Measurements from ENCODE around the gene ANKRD34A. TPM values are rescaled to one million over a fixed set of nuclear protein-coding genes. Genes with fewer than 3 reads are reported as not detected.

The ANKRD34A gene
- total and polyA plus RNA-seq, 4 donors, result 0.06 to 1.0 (median 0.46) TPM

DNA sequence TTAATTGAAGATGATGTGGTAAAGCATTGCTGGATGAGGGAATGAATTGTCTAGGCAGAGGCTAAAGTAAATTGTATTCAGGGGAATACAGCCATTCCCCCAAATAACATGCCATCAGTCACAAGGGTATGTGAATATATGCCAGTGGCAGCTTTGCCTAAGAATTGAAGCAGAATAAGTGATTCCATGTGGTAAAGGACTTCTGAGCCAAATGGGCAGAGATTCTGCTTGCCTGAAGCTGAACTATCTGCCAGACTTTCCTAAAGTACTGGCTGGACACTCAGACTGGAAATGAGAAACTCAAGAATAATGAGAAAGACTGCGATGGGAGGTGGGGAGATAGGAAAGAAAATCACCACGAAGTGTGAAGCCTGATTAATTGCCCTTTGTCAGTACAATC, 8.9 kb downstream of the ANKRD34A start:
- TF ChIP-seq CTCF (IDR thresholded peaks at IDR 0.05; ENCODE audit: control extremely low read depth, extremely low read depth), result no peak
- peak overlapping the region in 1 of 2 donors; percentile 67 for H3K9ac ChIP-seq (ENCODE audit: insufficient read depth in 1 of 2, low read length in 2 of 2)
- ATAC-seq (ENCODE audit: insufficient read depth, low FRiP score) (no peak), DNase-seq (peak in 1 of 3 donors; percentile 29)
- H3K4me1 ChIP-seq (ENCODE audit: control insufficient read depth in 5 of 5, insufficient read depth in 5 of 5, low read length in 5 of 5), result peaks cover 0 to 43% (median 15%) of the 10 kb centered on the region in 5 donors
- H3K27ac ChIP-seq (ENCODE audit: low read depth in 1 of 2, low read length in 1 of 2), result peak overlapping the region in 1 of 2 donors; percentile 76
- 44% methylated on average over 2 of the region's 2 CpGs for WGBS, 2 donors
- H3K27me3 ChIP-seq (ENCODE audit: control insufficient read depth in 3 of 3, insufficient read depth in 3 of 3, low read length in 2 of 3), result peaks cover 0 to 8% (median 0%) of the 10 kb centered on the region in 3 donors
- H3K9me3 ChIP-seq (ENCODE audit: control insufficient read depth in 4 of 4, insufficient read depth in 3 of 4, low read length in 3 of 4), result no peaks in the 10 kb centered on the region
- no peak overlapping the region for H3K4me3 ChIP-seq
- H3K36me3 ChIP-seq (ENCODE audit: control insufficient read depth in 4 of 4, insufficient read depth in 4 of 4, low read length in 4 of 4), result peaks cover 0 to 10% (median 4%) of the 10 kb centered on the region in 4 donors

DNA sequence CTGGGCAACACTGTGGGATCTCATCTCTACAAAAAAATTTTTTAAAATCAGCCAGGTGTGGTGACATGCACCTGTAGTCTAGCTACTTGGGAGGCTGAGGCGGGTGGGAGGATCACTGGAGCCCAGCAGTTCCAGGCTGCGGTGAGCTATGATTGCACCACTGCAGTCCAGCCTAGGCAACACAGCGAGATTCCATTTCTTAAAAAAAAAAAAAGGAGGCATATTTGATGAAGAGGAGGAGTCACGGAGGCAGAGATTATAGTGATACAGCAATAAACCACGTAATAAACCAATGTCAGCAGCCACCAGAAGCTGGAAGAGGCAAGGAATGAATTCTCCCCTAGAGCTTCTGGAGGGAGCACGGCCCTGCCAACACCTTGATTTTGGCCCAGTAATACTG, 10.5 kb downstream of the ANKRD34A start:
- no peak overlapping the region for H3K4me3 ChIP-seq
- H3K9me3 ChIP-seq (ENCODE audit: control insufficient read depth in 4 of 4, insufficient read depth in 3 of 4, low read length in 3 of 4), result no peaks in the 10 kb centered on the region
- H3K27me3 ChIP-seq (ENCODE audit: control insufficient read depth in 3 of 3, insufficient read depth in 3 of 3, low read length in 2 of 3), result peaks cover 0 to 8% (median 0%) of the 10 kb centered on the region in 3 donors
- DNase-seq, result no peak
- no peak for ATAC-seq (ENCODE audit: insufficient read depth, low FRiP score)
- H3K4me1 ChIP-seq (ENCODE audit: control insufficient read depth in 5 of 5, insufficient read depth in 5 of 5, low read length in 5 of 5), result peaks cover 0 to 36% (median 12%) of the 10 kb centered on the region in 5 donors
- 86 to 92% methylated on average over 6 of the region's 6 CpGs for WGBS, 2 donors
- no peak overlapping the region for H3K9ac ChIP-seq (ENCODE audit: insufficient read depth in 1 of 2, low read length in 2 of 2)
- H3K36me3 ChIP-seq (ENCODE audit: control insufficient read depth in 4 of 4, insufficient read depth in 4 of 4, low read length in 4 of 4), result peaks cover 0 to 12% (median 4%) of the 10 kb centered on the region in 4 donors
- TF ChIP-seq CTCF (IDR thresholded peaks at IDR 0.05; ENCODE audit: control extremely low read depth, extremely low read depth), result no peak
- no peak overlapping the region for H3K27ac ChIP-seq (ENCODE audit: low read depth in 1 of 2, low read length in 1 of 2)

DNA sequence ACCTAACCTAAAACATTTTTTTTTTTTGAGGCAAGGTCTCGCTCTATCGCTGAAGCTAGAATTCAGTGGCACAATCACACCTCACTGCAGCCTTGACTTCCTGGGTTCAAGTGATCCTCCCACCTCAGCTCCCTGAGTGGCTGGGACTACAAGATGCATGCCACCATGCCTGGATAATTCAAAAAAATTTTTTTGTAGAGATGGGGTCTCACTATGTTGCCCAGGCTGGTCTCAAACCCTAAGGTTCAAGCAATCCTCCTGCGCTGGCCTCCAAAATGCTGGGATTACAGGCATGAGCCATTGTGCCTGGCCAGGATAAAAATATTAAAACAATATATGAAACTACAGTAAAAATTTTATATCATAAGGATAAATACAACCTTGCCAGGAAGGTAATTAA, 11.5 kb downstream of the ANKRD34A start:
- TF ChIP-seq CTCF (IDR thresholded peaks at IDR 0.05; ENCODE audit: control extremely low read depth, extremely low read depth), result no peak
- Histone ChIP-seq H3K4me1 (ENCODE audit: control insufficient read depth in 5 of 5, insufficient read depth in 5 of 5, low read length in 5 of 5) (peaks cover 0 to 28% (median 12%) of the 10 kb centered on the region in 5 donors), H3K9ac (ENCODE audit: insufficient read depth in 1 of 2, low read length in 2 of 2) (no peak overlapping the region), H3K4me3 (no peak overlapping the region), H3K9me3 (ENCODE audit: control insufficient read depth in 4 of 4, insufficient read depth in 3 of 4, low read length in 3 of 4) (no peaks in the 10 kb centered on the region), H3K27me3 (ENCODE audit: control insufficient read depth in 3 of 3, insufficient read depth in 3 of 3, low read length in 2 of 3) (peaks cover 0 to 8% (median 0%) of the 10 kb centered on the region in 3 donors), H3K27ac (ENCODE audit: low read depth in 1 of 2, low read length in 1 of 2) (no peak overlapping the region), H3K36me3 (ENCODE audit: control insufficient read depth in 4 of 4, insufficient read depth in 4 of 4, low read length in 4 of 4) (peaks cover 0 to 12% (median 4%) of the 10 kb centered on the region in 4 donors)
- ATAC-seq (ENCODE audit: insufficient read depth, low FRiP score) (no peak), DNase-seq (no peak)
- 95 to 98% methylated on average over 3 of the region's 3 CpGs for WGBS, 2 donors

GRCh38 chr1:145951526-145951925, 12.8 kb downstream of the ANKRD34A start:
- H3K27me3 ChIP-seq (ENCODE audit: control insufficient read depth in 3 of 3, insufficient read depth in 3 of 3, low read length in 2 of 3), result peaks cover 0 to 8% (median 0%) of the 10 kb centered on the region in 3 donors
- H3K36me3 ChIP-seq (ENCODE audit: control insufficient read depth in 4 of 4, insufficient read depth in 4 of 4, low read length in 4 of 4), result peaks cover 0 to 16% (median 9%) of the 10 kb centered on the region in 4 donors
- ATAC-seq (ENCODE audit: insufficient read depth, low FRiP score), result no peak
- H3K27ac ChIP-seq (ENCODE audit: low read depth in 1 of 2, low read length in 1 of 2), result peak overlapping the region in 1 of 2 donors; percentile 18
- H3K9me3 ChIP-seq (ENCODE audit: control insufficient read depth in 4 of 4, insufficient read depth in 3 of 4, low read length in 3 of 4), result no peaks in the 10 kb centered on the region
- H3K4me1 ChIP-seq (ENCODE audit: control insufficient read depth in 5 of 5, insufficient read depth in 5 of 5, low read length in 5 of 5), result peaks cover 0 to 26% (median 12%) of the 10 kb centered on the region in 5 donors
- no peak overlapping the region for H3K9ac ChIP-seq (ENCODE audit: insufficient read depth in 1 of 2, low read length in 2 of 2)
- TF ChIP-seq CTCF (IDR thresholded peaks at IDR 0.05; ENCODE audit: control extremely low read depth, extremely low read depth), result no peak
- no peak overlapping the region for H3K4me3 ChIP-seq
- DNase-seq, result no peak
- 92 to 100% methylated on average over 1 of the region's 1 CpG for WGBS, 2 donors

Measured in lung (tissue), 12 donors.